ENCODE measurements around the gene RYR2. TPM values are rescaled to one million over a fixed set of nuclear protein-coding genes. Genes with fewer than 3 reads are reported as not detected.
A peak's percentile ranks its signal among the peaks of the same experiment; 100 is the strongest.
"Not testable (repeated sequence)": the region's sequence is repeated elsewhere in the genome, so short reads cannot be mapped to it uniquely, and the experiment has no call there.

Gene RYR2
- total and polyA plus RNA-seq, 2 experiments from 2014 or later, result not detected

DNA sequence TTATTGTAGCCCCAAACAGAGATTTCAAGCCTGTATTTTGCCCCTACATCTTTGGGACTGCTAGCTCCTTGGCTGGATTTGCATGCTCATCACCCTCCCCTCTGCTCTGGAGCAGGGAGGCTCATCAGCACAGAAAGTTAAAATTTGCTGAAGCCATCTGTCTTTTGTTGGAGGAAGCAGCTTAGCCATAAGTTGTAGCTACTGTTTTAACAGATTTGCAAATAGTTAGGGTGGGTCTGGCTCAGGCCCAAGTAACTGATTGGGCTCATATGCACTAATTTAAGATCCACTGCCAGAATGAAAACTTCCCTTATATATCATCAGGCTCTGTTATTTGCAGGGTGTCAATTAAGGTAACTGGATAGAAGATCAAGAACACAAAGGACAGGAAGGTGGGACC is 541.8 kb downstream of the RYR2 start:
- Histone ChIP-seq H3K9ac (no peak overlapping the region), H2AFZ (no peak overlapping the region), H3K27ac (no peak overlapping the region), H3K9me2 (ENCODE audit: insufficient read depth) (no peaks in the 10 kb centered on the region), H3K4me1 (ENCODE audit: insufficient read depth) (no peaks in the 10 kb centered on the region), H3F3A (ENCODE audit: insufficient read depth) (no peaks in the 10 kb centered on the region), H3K4me2 (ENCODE audit: unreplicated experiment) (no peak overlapping the region), H3K79me2 (ENCODE audit: insufficient read depth) (no peaks in the 10 kb centered on the region), H3K36me3 (ENCODE audit: low read depth) (no peaks in the 10 kb centered on the region), H3K27me3 (replicated peaks; ENCODE audit: insufficient read depth) (no peaks in the 10 kb centered on the region), H3K9me3 (ENCODE audit: low read depth) (no peaks in the 10 kb centered on the region), H4K20me1 (ENCODE audit: insufficient read depth) (no peaks in the 10 kb centered on the region), H3K4me3 (no peak overlapping the region)
- DNase-seq, result no peak
- TF ChIP-seq EZH2 (IDR thresholded peaks at IDR 0.05; ENCODE audit: insufficient read depth, poor library complexity, severe bottlenecking) (no peak), EZH2phosphoT487 (IDR thresholded peaks at IDR 0.05; ENCODE audit: insufficient read depth, low read depth) (no peak)
- in situ Hi-C loops (cut with MboI), result no loop called here

DNA sequence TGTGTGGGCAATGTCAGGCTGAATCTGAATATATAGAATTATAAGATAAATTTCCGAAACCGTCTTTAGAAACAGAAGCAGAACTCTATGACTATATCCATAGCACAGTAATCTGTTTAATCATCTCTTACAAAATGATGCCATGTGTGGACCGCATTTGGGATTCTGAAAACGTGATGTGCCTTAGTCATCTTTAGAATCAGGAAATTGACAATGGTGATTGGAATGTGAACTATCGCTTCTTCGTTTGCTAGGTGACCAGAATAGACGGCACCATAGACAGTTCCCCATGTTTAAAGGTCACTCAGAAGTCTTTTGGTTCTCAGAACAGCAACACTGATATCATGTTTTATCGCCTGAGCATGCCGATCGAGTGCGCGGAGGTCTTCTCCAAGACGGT is 548.4 kb downstream of the RYR2 start:
- H3K36me3 ChIP-seq (ENCODE audit: low read depth), result no peaks in the 10 kb centered on the region
- peak; percentile 2 for DNase-seq
- H3K9me3 ChIP-seq (ENCODE audit: low read depth), result no peaks in the 10 kb centered on the region
- no peaks in the 10 kb centered on the region for H3K9me2 ChIP-seq (ENCODE audit: insufficient read depth)
- no peak overlapping the region for H3K4me2 ChIP-seq (ENCODE audit: unreplicated experiment)
- no peak overlapping the region for H3K27ac ChIP-seq
- no peak overlapping the region for H3K4me3 ChIP-seq
- H3K79me2 ChIP-seq (ENCODE audit: insufficient read depth), result no peaks in the 10 kb centered on the region
- in situ Hi-C loops (cut with MboI), result no loop called here
- 40 to 44% methylated on average over 13 of the region's 13 CpGs for WGBS, 2 experiments (ENCODE audit: low coverage in 1 of 2, low lambda C conversion rate in 2 of 2, missing lambda C conversion rate in 2 of 2)
- no peak overlapping the region for H3K9ac ChIP-seq
- no peaks in the 10 kb centered on the region for H4K20me1 ChIP-seq (ENCODE audit: insufficient read depth)
- no peaks in the 10 kb centered on the region for H3F3A ChIP-seq (ENCODE audit: insufficient read depth)
- H2AFZ ChIP-seq, result no peak overlapping the region
- no peak for TF ChIP-seq EZH2 (IDR thresholded peaks at IDR 0.05; ENCODE audit: insufficient read depth, poor library complexity, severe bottlenecking)
- no peak for TF ChIP-seq EZH2phosphoT487 (IDR thresholded peaks at IDR 0.05; ENCODE audit: insufficient read depth, low read depth)
- no peaks in the 10 kb centered on the region for H3K27me3 ChIP-seq (replicated peaks; ENCODE audit: insufficient read depth)
- no peaks in the 10 kb centered on the region for H3K4me1 ChIP-seq (ENCODE audit: insufficient read depth)

DNA sequence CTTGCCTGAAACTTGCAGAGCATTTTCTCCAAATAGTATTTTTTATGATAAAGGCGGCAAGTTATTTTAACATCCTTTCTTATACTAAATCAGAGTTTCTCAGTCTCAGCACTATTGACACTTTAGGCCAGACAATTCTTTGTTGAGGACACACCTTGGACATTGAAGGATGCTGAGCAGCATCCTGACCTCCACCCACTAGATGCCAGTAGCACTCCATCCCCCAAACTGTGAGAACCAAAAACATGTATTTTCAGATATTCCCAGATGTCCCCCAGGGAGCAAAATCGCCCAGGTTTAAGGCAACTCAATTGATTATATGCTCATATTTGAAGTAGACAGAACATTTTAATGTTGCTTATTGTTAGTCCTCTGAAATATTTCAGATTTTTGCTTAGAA is 549.4 kb downstream of the RYR2 start:
- Histone ChIP-seq H3K36me3 (ENCODE audit: low read depth) (no peaks in the 10 kb centered on the region), H3K4me2 (ENCODE audit: unreplicated experiment) (no peak overlapping the region), H3K27me3 (replicated peaks; ENCODE audit: insufficient read depth) (no peaks in the 10 kb centered on the region), H3K9me3 (ENCODE audit: low read depth) (no peaks in the 10 kb centered on the region), H3F3A (ENCODE audit: insufficient read depth) (no peaks in the 10 kb centered on the region), H3K79me2 (ENCODE audit: insufficient read depth) (no peaks in the 10 kb centered on the region), H3K4me1 (ENCODE audit: insufficient read depth) (no peaks in the 10 kb centered on the region), H3K9me2 (ENCODE audit: insufficient read depth) (no peaks in the 10 kb centered on the region), H4K20me1 (ENCODE audit: insufficient read depth) (no peaks in the 10 kb centered on the region), H3K27ac (no peak overlapping the region), H3K9ac (no peak overlapping the region), H2AFZ (no peak overlapping the region), H3K4me3 (no peak overlapping the region)
- WGBS, 2 experiments (ENCODE audit: low coverage in 1 of 2, low lambda C conversion rate in 2 of 2, missing lambda C conversion rate in 2 of 2), result 11 to 16% methylated on average over 2 of the region's 2 CpGs
- in situ Hi-C loops (cut with MboI), result no loop called here
- no peak for DNase-seq
- TF ChIP-seq EZH2phosphoT487 (IDR thresholded peaks at IDR 0.05; ENCODE audit: insufficient read depth, low read depth) (no peak), EZH2 (IDR thresholded peaks at IDR 0.05; ENCODE audit: insufficient read depth, poor library complexity, severe bottlenecking) (no peak)

DNA sequence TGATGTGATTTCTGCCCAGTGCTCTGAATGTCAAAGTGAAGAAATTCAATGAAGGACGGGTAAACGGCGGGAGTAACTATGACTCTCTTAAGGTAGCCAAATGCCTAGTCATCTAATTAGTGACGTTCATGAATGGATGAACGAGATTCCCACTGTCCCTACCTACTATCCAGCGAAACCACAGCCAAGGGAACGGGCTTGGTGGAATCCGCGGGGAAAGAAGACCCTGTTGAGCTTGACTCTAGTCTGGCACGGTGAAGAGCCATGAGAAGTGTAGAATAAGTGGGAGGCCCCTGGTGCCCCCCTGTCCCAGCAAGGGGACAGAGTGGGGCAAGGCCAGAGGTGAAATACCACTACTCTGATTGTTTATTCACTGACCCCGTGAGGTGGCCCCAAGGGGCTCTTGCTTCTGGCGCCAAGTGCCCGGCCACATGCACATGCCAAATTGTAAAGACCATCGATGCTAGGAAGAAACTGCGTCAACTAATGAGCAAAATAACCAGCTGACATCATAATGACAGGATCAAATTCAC is 561.1 kb downstream of the RYR2 start:
- H3K4me3 ChIP-seq; H3K27me3 ChIP-seq (replicated peaks; ENCODE audit: insufficient read depth); H2AFZ ChIP-seq; in situ Hi-C loops (cut with MboI); H4K20me1 ChIP-seq (ENCODE audit: insufficient read depth); H3K4me2 ChIP-seq (ENCODE audit: unreplicated experiment); H3K27ac ChIP-seq; H3K79me2 ChIP-seq (ENCODE audit: insufficient read depth); H3K36me3 ChIP-seq (ENCODE audit: low read depth); H3K9me3 ChIP-seq (ENCODE audit: low read depth); DNase-seq; H3K4me1 ChIP-seq (ENCODE audit: insufficient read depth); H3K9ac ChIP-seq; H3K9me2 ChIP-seq (ENCODE audit: insufficient read depth); H3F3A ChIP-seq (ENCODE audit: insufficient read depth): not testable (repeated sequence)
- whole genome bisulfite sequencing, 2 experiments (ENCODE audit: low coverage in 1 of 2, low lambda C conversion rate in 2 of 2, missing lambda C conversion rate in 2 of 2), result 33 to 40% methylated on average over 15 of the region's 15 CpGs

DNA sequence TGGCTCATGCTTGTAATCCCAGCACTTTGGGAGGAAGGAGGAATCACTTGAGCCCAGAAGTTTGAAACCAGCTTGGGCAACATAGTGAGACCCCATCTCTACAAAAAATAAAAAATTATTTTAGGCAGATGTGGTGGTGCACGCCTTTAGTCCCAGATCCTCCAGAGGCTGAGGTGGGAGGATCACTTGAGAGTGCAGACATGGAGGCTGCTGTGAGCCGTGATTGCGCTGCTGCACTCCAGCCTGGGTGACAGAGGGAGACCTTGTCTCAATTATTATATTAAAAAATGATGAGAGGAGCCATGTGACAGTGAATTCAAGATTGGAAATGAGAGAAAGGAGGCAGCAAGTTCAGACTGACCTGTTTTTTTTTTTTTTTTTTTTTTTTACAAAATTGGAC is 566.4 kb downstream of the RYR2 start:
- Histone ChIP-seq H3K4me2 (ENCODE audit: unreplicated experiment) (no peak overlapping the region), H2AFZ (no peak overlapping the region), H3K4me3 (no peak overlapping the region), H3K79me2 (ENCODE audit: insufficient read depth) (no peaks in the 10 kb centered on the region), H3F3A (ENCODE audit: insufficient read depth) (no peaks in the 10 kb centered on the region), H3K4me1 (ENCODE audit: insufficient read depth) (no peaks in the 10 kb centered on the region), H3K36me3 (ENCODE audit: low read depth) (no peaks in the 10 kb centered on the region), H3K27ac (no peak overlapping the region), H3K27me3 (replicated peaks; ENCODE audit: insufficient read depth) (no peaks in the 10 kb centered on the region), H3K9me3 (ENCODE audit: low read depth) (no peaks in the 10 kb centered on the region), H3K9me2 (ENCODE audit: insufficient read depth) (no peaks in the 10 kb centered on the region), H4K20me1 (ENCODE audit: insufficient read depth) (no peaks in the 10 kb centered on the region), H3K9ac (no peak overlapping the region)
- WGBS, 2 experiments (ENCODE audit: low coverage in 1 of 2, low lambda C conversion rate in 2 of 2, missing lambda C conversion rate in 2 of 2), result 8 to 22% methylated on average over 3 of the region's 3 CpGs
- no peak for DNase-seq
- TF ChIP-seq EZH2phosphoT487 (IDR thresholded peaks at IDR 0.05; ENCODE audit: insufficient read depth, low read depth) (no peak), EZH2 (IDR thresholded peaks at IDR 0.05; ENCODE audit: insufficient read depth, poor library complexity, severe bottlenecking) (no peak)
- in situ Hi-C loops (cut with MboI), result no loop called here
